Transverse colon (tissue), 4 donors: ENCODE measurements around the gene MCC. TPM values are rescaled to one million over a fixed set of nuclear protein-coding genes. Genes with fewer than 3 reads are reported as not detected.

Source experiments
- DNase-seq: peaks from one replicate; pipeline ENCODE4 v3.0.0-alpha.2; 2019
- H3K27ac ChIP-seq, 4 donors: fragments of 200-600 bp; sonication (generic); 2 replicates each; pipeline ENCODE4 v1.5.1; 2016 to 2018; ENCODE audit warnings: inconsistent platforms in 4 of 4
- H3K27me3 ChIP-seq: fragments of 200-600 bp; sonication (generic); 2 replicates; pipeline ENCODE4 v1.5.1; 2017; ENCODE audit warnings: inconsistent platforms
- H3K36me3 ChIP-seq, 4 donors: fragments of 200-600 bp; sonication (generic); 2 replicates each; pipeline ENCODE4 v1.5.1; 2017 to 2019; ENCODE audit warnings: inconsistent platforms in 4 of 4
- H3K4me1 ChIP-seq, 4 donors: fragments of 200-600 bp; sonication (generic); 2 replicates each; pipeline ENCODE4 v1.5.1; 2017 to 2020; ENCODE audit warnings: inconsistent platforms in 4 of 4
- H3K4me3 ChIP-seq, 4 donors: fragments of 200-600 bp; sonication (generic); 1 replicate in 1 of 4; 2 replicates in 3 of 4; pipeline versions ENCODE4 v1.5.1 to v1.6.1; 2017 to 2019; ENCODE audit warnings: inconsistent platforms in 4 of 4
- H3K9me3 ChIP-seq, 2 donors: fragments of 200-600 bp; sonication (generic); 2 replicates each; pipeline ENCODE4 v1.5.1; 2017 to 2019; ENCODE audit warnings: inconsistent platforms in 2 of 2
- CTCF ChIP-seq, 5 experiments: fragments of 200-600 bp in 3 of 5; fragments of 450-650 bp in 2 of 5; sonication (generic) in 3 of 5; IDR thresholded peaks; 1 replicate in 2 of 5; 2 replicates in 3 of 5; pipeline ENCODE4 v1.5.1; 2016 to 2017; ENCODE audit warnings: antibody characterized with exemption in 5 of 5, inconsistent platforms in 3 of 5, mild to moderate bottlenecking in 2 of 5, moderate library complexity in 1 of 5
- EP300 ChIP-seq: sonication (generic); formaldehyde crosslinking; IDR thresholded peaks from one replicate; pipeline ENCODE4 v1.6.1; 2017; ENCODE audit warnings: antibody characterized with exemption, low read depth
- POLR2A ChIP-seq: fragments of 450-650 bp; IDR thresholded peaks from one replicate; pipeline ENCODE4 v1.6.1; 2016; ENCODE audit warnings: antibody characterized with exemption, mild to moderate bottlenecking, moderate library complexity
- POLR2AphosphoS5 ChIP-seq, 3 donors: sonication (generic); formaldehyde crosslinking; IDR thresholded peaks; one replicate each; pipeline ENCODE4 v1.6.1; 2016; ENCODE audit warnings: antibody characterized with exemption in 3 of 3
- WGBS, 2 donors: methylation state at CpG; one replicate each; pipeline ENCODE4 v1.1.5; 2018; ENCODE audit warnings: low coverage in 1 of 2; 5-methylcytosine and 5-hydroxymethylcytosine counted together
- in situ Hi-C, 4 donors: fragments of 200-750 bp; cut with MboI; loops; one replicate each; pipeline versions ENCODE4 v1.15.0 to v1.15.1; 2017; ENCODE audit warnings: low sequenced_read_pairs in 3 of 4, low pct_ligation_motif_present in 1 of 4, low pct_unique_long_range_greater_than_20kb in 1 of 4
- intact Hi-C: fragments of 100-400 bp; cut with DNase I; formaldehyde crosslinking; loops from one replicate; pipeline ENCODE4 v1.15.1; 2023; ENCODE audit warnings: low total_unique reads
- total RNA-seq, 4 donors: library from RNA; depleted of rRNA; stranded (reverse); fragments of >200 nt; gene quantifications; one replicate each; pipeline ENCODE4 v1.1.0, GENCODE V29; 2016

The MCC gene
- total RNA-seq, 4 donors from 2014 or later, result 2.6 to 28.4 (median 16.4) TPM

DNA sequence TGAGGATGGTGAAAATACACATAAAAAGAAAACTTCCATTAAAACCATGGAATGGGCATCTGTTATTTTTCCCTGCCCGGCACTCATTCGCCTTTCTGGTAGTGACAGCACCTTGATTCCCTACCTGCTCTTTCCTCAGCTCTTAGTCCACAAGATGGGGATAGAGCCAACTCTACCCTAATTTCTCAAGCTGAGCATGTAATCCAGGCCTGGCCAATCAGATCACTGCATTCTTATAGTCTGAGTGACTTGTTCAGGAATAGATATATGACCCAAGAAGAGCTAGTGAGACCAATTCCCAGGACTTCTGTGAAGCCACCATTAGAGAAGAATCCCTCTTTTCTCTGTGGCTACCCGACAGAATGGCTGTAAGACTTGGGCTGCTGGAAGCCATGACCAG lies 111.6 kb downstream of the MCC start:
- Histone ChIP-seq H3K36me3 (no peaks in the 10 kb centered on the region), H3K27ac (no peak overlapping the region), H3K4me3 (no peak overlapping the region), H3K4me1 (no peaks in the 10 kb centered on the region), H3K9me3 (no peaks in the 10 kb centered on the region), H3K27me3 (no peaks in the 10 kb centered on the region)
- no peak for DNase-seq
- 93 to 100% methylated on average over 2 to 3 of the region's 3 CpGs for WGBS, 2 donors
- in situ Hi-C loops (loop anchor here in 1 of 4 donors (10.0 to 25.0 kb wide), 2 partner anchors 128 to 236 kb away; no protein-coding TSS in a partner anchor), intact Hi-C loops (loop anchor here (10.0 kb wide), 1 partner anchor 138 kb away; the partner anchor contains the start of gene YTHDC2)
- TF ChIP-seq CTCF (IDR thresholded peaks at IDR 0.05) (no peak), POLR2A (no peak), POLR2AphosphoS5 (IDR thresholded peaks at IDR 0.05) (no peak), EP300 (no peak)

DNA sequence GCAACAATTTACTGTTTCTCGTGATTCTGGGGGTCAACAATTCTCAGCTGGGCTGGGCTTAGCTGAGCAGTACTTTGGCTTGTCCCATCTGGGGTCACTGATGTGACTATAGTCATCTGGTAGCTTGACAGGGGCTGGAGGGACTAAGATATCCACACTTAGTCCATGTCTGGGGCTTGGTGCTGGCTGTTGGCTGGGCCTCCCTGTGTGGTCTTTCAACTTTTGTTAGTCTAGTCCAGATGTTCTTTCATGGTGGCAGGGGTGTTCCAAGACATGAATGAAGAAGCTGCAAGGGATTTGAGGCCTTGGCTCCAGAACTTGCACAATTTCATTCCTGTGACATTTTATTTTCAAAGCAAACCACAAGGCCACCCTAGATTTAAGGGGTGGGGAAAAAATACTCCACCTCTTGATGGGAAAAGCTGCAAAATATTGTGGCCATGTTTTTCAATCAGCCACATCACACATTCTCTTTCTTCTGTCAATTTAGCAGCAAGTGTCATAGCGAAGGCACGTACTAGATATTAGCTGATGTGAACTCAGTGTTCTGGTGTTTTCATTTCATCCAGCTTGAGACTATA lies 112.7 kb downstream of the MCC start:
- no peaks in the 10 kb centered on the region for H3K9me3 ChIP-seq
- TF ChIP-seq POLR2A, result no peak
- no peak for TF ChIP-seq POLR2AphosphoS5 (IDR thresholded peaks at IDR 0.05)
- TF ChIP-seq EP300, result no peak
- TF ChIP-seq CTCF (IDR thresholded peaks at IDR 0.05), result no peak
- intact Hi-C loops (loop anchor here (10.0 kb wide), 1 partner anchor 139 kb away; the partner anchor contains the start of gene YTHDC2), in situ Hi-C loops (loop anchor here in 1 of 4 donors (10.0 to 25.0 kb wide), 2 partner anchors 129 to 237 kb away; no protein-coding TSS in a partner anchor)
- no peak overlapping the region for H3K4me3 ChIP-seq
- H3K27ac ChIP-seq, result no peak overlapping the region
- no peaks in the 10 kb centered on the region for H3K4me1 ChIP-seq
- WGBS, 2 donors, result 89 to 91% methylated on average over 3 of the region's 3 CpGs
- no peaks in the 10 kb centered on the region for H3K27me3 ChIP-seq
- no peak for DNase-seq
- no peaks in the 10 kb centered on the region for H3K36me3 ChIP-seq

- no peak for DNase-seq
- in situ Hi-C loops, result loop anchor here in 1 of 4 donors (10.0 kb wide), 1 partner anchor 131 kb away; no protein-coding TSS in a partner anchor
- H3K27ac ChIP-seq, result no peak overlapping the region
- H3K9me3 ChIP-seq, result no peaks in the 10 kb centered on the region
- WGBS, 2 donors, result 71 to 77% methylated on average over 3 of the region's 3 CpGs
- H3K27me3 ChIP-seq, result no peaks in the 10 kb centered on the region
- intact Hi-C loops, result loop anchor here (10.0 kb wide), 1 partner anchor 141 kb away; the partner anchor contains the start of gene YTHDC2
- no peaks in the 10 kb centered on the region for H3K36me3 ChIP-seq
- no peaks in the 10 kb centered on the region for H3K4me1 ChIP-seq
- TF ChIP-seq EP300 (no peak), POLR2AphosphoS5 (IDR thresholded peaks at IDR 0.05) (no peak)
- H3K4me3 ChIP-seq, result no peak overlapping the region
Measured at GRCh38 chr5:113373426-113373825, 114.8 kb downstream of the MCC start.

- Histone ChIP-seq H3K9me3 (no peaks in the 10 kb centered on the region), H3K27ac (no peak overlapping the region), H3K27me3 (no peaks in the 10 kb centered on the region), H3K4me3 (no peak overlapping the region), H3K4me1 (no peaks in the 10 kb centered on the region), H3K36me3 (no peaks in the 10 kb centered on the region)
- in situ Hi-C loops (loop anchor here in 1 of 4 donors (10.0 kb wide), 1 partner anchor 133 kb away; no protein-coding TSS in a partner anchor), intact Hi-C loops (loop anchor here (10.0 kb wide), 1 partner anchor 143 kb away; the partner anchor contains the start of gene YTHDC2)
- DNase-seq, result no peak
- 20 to 31% methylated on average over 2 of the region's 2 CpGs for WGBS, 2 donors
- TF ChIP-seq POLR2A (no peak), CTCF (IDR thresholded peaks at IDR 0.05) (no peak), EP300 (no peak), POLR2AphosphoS5 (IDR thresholded peaks at IDR 0.05) (no peak)
Measured at GRCh38 chr5:113371721-113372196, 116.5 kb downstream of the MCC start.
